Uterus (tissue), 2 donors: Measurements from ENCODE around the gene GJA3.

ENCODE experiments used
- CTCF ChIP-seq, 4 experiments: fragments of 200-600 bp in 2 of 4; fragments of 450-650 bp in 2 of 4; sonication (generic) in 2 of 4; IDR thresholded peaks; one replicate each; pipeline ENCODE4 v1.5.1; 2016 to 2019; ENCODE audit warnings: antibody characterized with exemption in 4 of 4, mild to moderate bottlenecking in 2 of 4, moderate library complexity in 1 of 4
- POLR2A ChIP-seq, 2 donors: fragments of 450-650 bp; IDR thresholded peaks; one replicate each; pipeline ENCODE4 v1.6.1; 2016; ENCODE audit warnings: antibody characterized with exemption in 2 of 2, mild to moderate bottlenecking in 1 of 2, moderate library complexity in 1 of 2

DNA sequence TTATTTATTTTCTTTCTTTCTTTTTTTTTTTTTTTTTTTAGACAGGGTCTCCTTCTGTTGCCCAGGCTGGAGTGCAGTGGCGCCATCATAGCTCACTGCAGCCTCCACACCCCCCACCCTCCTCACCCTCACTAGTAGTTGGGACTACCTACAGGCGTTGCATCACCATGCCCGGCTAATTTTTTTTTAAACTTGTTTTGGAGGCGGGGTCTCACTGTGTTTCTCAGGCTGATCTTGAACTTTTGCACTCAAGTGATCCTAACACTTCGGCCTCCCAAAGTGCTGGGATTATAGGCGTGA is 33.6 kb downstream of the GJA3 start:
- TF ChIP-seq CTCF (IDR thresholded peaks at IDR 0.05) = no peak
- TF ChIP-seq POLR2A (IDR thresholded peaks at IDR 0.05) = no peak
